ENCODE measurements around the gene VIPR2. TPM values are rescaled to one million over a fixed set of nuclear protein-coding genes. Genes with fewer than 3 reads are reported as not detected.

VIPR2 gene
- total RNA-seq, 1 experiment from 2014 or later, result not detected

GRCh38 chr7:159025161-159025779 lies 119.4 kb downstream of the VIPR2 start:
- intact Hi-C loops (cut with micrococcal nuclease), result no loop called here
- no TSS peak for BruUV-seq (replicated peaks)
- TF ChIP-seq CTCF (IDR thresholded peaks at IDR 0.05; ENCODE audit: unreplicated experiment), result no peak
- H3K27me3 Mint-ChIP-seq (ENCODE audit: insufficient read depth, unreplicated experiment), result no peaks in the 10 kb centered on the region
- ChIA-PET POLR2A (interaction anchor here (0.6 kb wide), 1 partner anchor 329 kb away, joined by 3 read pairs; no protein-coding TSS in a partner anchor), CTCF (no interaction called here)
- H3K36me3 Mint-ChIP-seq (ENCODE audit: insufficient read depth, unreplicated experiment), result no peaks in the 10 kb centered on the region
- H3K27ac Mint-ChIP-seq (ENCODE audit: low read depth, unreplicated experiment), result no peak overlapping the region
- peaks cover 11% of the 10 kb centered on the region for H3K4me1 Mint-ChIP-seq (ENCODE audit: insufficient read depth, unreplicated experiment)
- H3K9me3 Mint-ChIP-seq (ENCODE audit: unreplicated experiment), result no peaks in the 10 kb centered on the region
- DNase-seq (ENCODE audit: unreplicated experiment), result peak; percentile 12
- no peak overlapping the region for H3K4me3 Mint-ChIP-seq (ENCODE audit: unreplicated experiment)

- Mint-ChIP-seq H3K4me3 (ENCODE audit: unreplicated experiment) (no peak overlapping the region), H3K36me3 (ENCODE audit: insufficient read depth, unreplicated experiment) (no peaks in the 10 kb centered on the region), H3K4me1 (ENCODE audit: insufficient read depth, unreplicated experiment) (peaks cover 11% of the 10 kb centered on the region), H3K9me3 (ENCODE audit: unreplicated experiment) (no peaks in the 10 kb centered on the region), H3K27ac (ENCODE audit: low read depth, unreplicated experiment) (no peak overlapping the region), H3K27me3 (ENCODE audit: insufficient read depth, unreplicated experiment) (no peaks in the 10 kb centered on the region)
- no TSS peak for BruUV-seq (replicated peaks)
- DNase-seq (ENCODE audit: unreplicated experiment), result no peak
- ChIA-PET POLR2A (interaction anchor here (0.6 kb wide), 1 partner anchor 329 kb away, joined by 3 read pairs; no protein-coding TSS in a partner anchor), CTCF (no interaction called here)
- TF ChIP-seq CTCF (IDR thresholded peaks at IDR 0.05; ENCODE audit: unreplicated experiment), result no peak
- intact Hi-C loops (cut with micrococcal nuclease), result no loop called here
Observed at GRCh38 chr7:159024280-159024951, 120.3 kb downstream of the VIPR2 start.

DNA sequence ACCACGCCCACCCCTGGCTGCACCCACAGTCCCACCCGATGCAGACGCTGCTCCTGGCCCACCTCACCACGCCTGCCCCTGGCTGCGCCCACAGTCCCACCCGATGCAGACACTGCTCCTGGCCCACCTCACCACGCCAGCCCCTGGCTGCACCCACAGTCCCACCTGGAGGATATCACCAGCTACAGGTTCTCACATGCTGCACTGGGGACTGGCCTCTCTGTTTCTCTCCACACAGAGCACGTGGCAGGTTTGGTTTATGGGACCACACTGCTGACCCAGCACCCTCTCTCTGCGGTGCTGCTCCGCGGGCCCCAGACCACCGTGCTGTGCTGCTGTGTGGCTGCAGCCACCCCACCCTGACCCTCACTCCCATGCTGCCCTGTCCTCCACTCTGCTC lies 120.9 kb downstream of the VIPR2 start:
- intact Hi-C loops (cut with micrococcal nuclease), result no loop called here
- no peaks in the 10 kb centered on the region for H3K9me3 Mint-ChIP-seq (ENCODE audit: unreplicated experiment)
- BruUV-seq (replicated peaks), result no TSS peak
- no peaks in the 10 kb centered on the region for H3K27me3 Mint-ChIP-seq (ENCODE audit: insufficient read depth, unreplicated experiment)
- no peak for DNase-seq (ENCODE audit: unreplicated experiment)
- no peak for TF ChIP-seq CTCF (IDR thresholded peaks at IDR 0.05; ENCODE audit: unreplicated experiment)
- no peaks in the 10 kb centered on the region for H3K36me3 Mint-ChIP-seq (ENCODE audit: insufficient read depth, unreplicated experiment)
- H3K4me3 Mint-ChIP-seq (ENCODE audit: unreplicated experiment), result no peak overlapping the region
- POLR2A ChIA-PET, result interaction anchor here (0.5 kb wide), 1 partner anchor 29 kb away, joined by 3 read pairs; no protein-coding TSS in a partner anchor
- H3K27ac Mint-ChIP-seq (ENCODE audit: low read depth, unreplicated experiment), result no peak overlapping the region
- CTCF ChIA-PET, result no interaction called here
- H3K4me1 Mint-ChIP-seq (ENCODE audit: insufficient read depth, unreplicated experiment), result peaks cover 16% of the 10 kb centered on the region

DNA sequence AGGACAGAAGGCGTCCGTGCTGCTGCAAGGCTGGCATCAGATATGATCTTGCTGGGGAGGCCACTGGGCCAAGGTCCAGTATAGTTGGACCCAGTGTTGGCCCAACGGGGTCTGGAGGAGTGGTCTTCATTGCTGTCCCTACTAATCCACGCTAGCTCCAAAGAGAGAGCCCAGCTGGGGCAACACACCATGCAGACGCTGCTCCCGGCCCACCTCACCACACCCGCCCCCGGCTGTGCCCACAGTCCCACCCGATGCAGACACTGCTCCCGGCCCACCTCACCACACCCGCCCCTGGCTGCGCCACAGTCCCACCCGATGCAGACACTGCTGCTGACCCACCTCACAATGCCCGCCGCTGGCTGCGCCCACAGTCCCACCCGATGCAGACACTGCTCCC lies 121.5 kb downstream of the VIPR2 start:
- ChIA-PET CTCF (no interaction called here), POLR2A (interaction anchor here (0.5 to 0.6 kb wide), 2 partner anchors 28 to 207 kb away, joined by 3 read pairs; no protein-coding TSS in a partner anchor)
- intact Hi-C loops (cut with micrococcal nuclease), result no loop called here
- Mint-ChIP-seq H3K36me3 (ENCODE audit: insufficient read depth, unreplicated experiment) (no peaks in the 10 kb centered on the region), H3K4me3 (ENCODE audit: unreplicated experiment) (no peak overlapping the region), H3K9me3 (ENCODE audit: unreplicated experiment) (no peaks in the 10 kb centered on the region), H3K27me3 (ENCODE audit: insufficient read depth, unreplicated experiment) (no peaks in the 10 kb centered on the region), H3K27ac (ENCODE audit: low read depth, unreplicated experiment) (no peak overlapping the region), H3K4me1 (ENCODE audit: insufficient read depth, unreplicated experiment) (peaks cover 19% of the 10 kb centered on the region)
- no peak for TF ChIP-seq CTCF (IDR thresholded peaks at IDR 0.05; ENCODE audit: unreplicated experiment)
- no peak for DNase-seq (ENCODE audit: unreplicated experiment)
- no TSS peak for BruUV-seq (replicated peaks)
